IPS-20b (cell line): ENCODE measurements around the gene CHP2.

ENCODE experiments used
- H3K27ac ChIP-seq: one replicate; pipeline ENCODE4 v1.5.1; 2013; ENCODE audit warnings: low read length
- H3K27me3 ChIP-seq: 2 replicates; pipeline ENCODE4 v1.6.1; 2013; ENCODE audit warnings: mild to moderate bottlenecking, low read length, inconsistent platforms; ENCODE audit not compliant: insufficient read depth
- H3K36me3 ChIP-seq: 2 replicates; pipeline ENCODE4 v1.6.1; 2013; ENCODE audit warnings: low read depth, mild to moderate bottlenecking, inconsistent platforms, low read length, moderate library complexity; ENCODE audit not compliant: insufficient read depth
- H3K4me1 ChIP-seq: 2 replicates; pipeline ENCODE4 v1.6.1; 2013; ENCODE audit warnings: mild to moderate bottlenecking, control low read depth, inconsistent platforms, low read length, moderate library complexity; ENCODE audit not compliant: insufficient read depth
- H3K4me3 ChIP-seq: 2 replicates; pipeline ENCODE4 v1.5.1; 2013; ENCODE audit warnings: mild to moderate bottlenecking, low read length, inconsistent platforms
- H3K9ac ChIP-seq: 2 replicates; pipeline ENCODE4 v1.6.1; 2013; ENCODE audit warnings: low read depth, mild to moderate bottlenecking, inconsistent platforms, low read length, moderate library complexity
- H3K9me3 ChIP-seq: 2 replicates; pipeline ENCODE4 v1.6.1; 2013; ENCODE audit warnings: mild to moderate bottlenecking, low read depth, low read length, inconsistent platforms; ENCODE audit not compliant: insufficient read depth

Gene CHP2

GRCh38 chr16:23784811-23785447, 30.1 kb downstream of the CHP2 start:
- Histone ChIP-seq H3K4me3 (no peak overlapping the region), H3K9ac (no peak overlapping the region), H3K9me3 (no peaks in the 10 kb centered on the region), H3K4me1 (peaks cover 11% of the 10 kb centered on the region; the same call in 1 of the 2 replicates), H3K27me3 (no peaks in the 10 kb centered on the region; the same call in 1 of the 2 replicates), H3K36me3 (no peaks in the 10 kb centered on the region), H3K27ac (no peak overlapping the region)

- Histone ChIP-seq H3K27me3 (no peaks in the 10 kb centered on the region; the same call in 1 of the 2 replicates), H3K27ac (no peak overlapping the region), H3K9me3 (no peaks in the 10 kb centered on the region), H3K9ac (peak overlapping the region; percentile 73; the same call in 1 of the 2 replicates), H3K4me1 (peaks cover 14% of the 10 kb centered on the region; the same call in 1 of the 2 replicates), H3K36me3 (no peaks in the 10 kb centered on the region), H3K4me3 (no peak overlapping the region)
These were observed 31.0 kb downstream of the CHP2 start for GRCh38 chr16:23785842-23786241.

GRCh38 chr16:23786964-23787561, 32.2 kb downstream of the CHP2 start:
- Histone ChIP-seq H3K4me3 (peak overlapping the region; percentile 49; the same call in 1 of the 2 replicates), H3K27me3 (no peaks in the 10 kb centered on the region; the same call in 1 of the 2 replicates), H3K9me3 (no peaks in the 10 kb centered on the region), H3K4me1 (peaks cover 14% of the 10 kb centered on the region; the same call in 1 of the 2 replicates), H3K9ac (peak overlapping the region; percentile 73), H3K27ac (peak overlapping the region; percentile 75), H3K36me3 (no peaks in the 10 kb centered on the region)

GRCh38 chr16:23788685-23789084, 33.9 kb downstream of the CHP2 start:
- peaks cover 14% of the 10 kb centered on the region; the same call in 1 of the 2 replicates for H3K4me1 ChIP-seq
- no peaks in the 10 kb centered on the region; the same call in 1 of the 2 replicates for H3K27me3 ChIP-seq
- no peak overlapping the region for H3K9ac ChIP-seq
- no peak overlapping the region for H3K4me3 ChIP-seq
- H3K9me3 ChIP-seq = no peaks in the 10 kb centered on the region
- H3K36me3 ChIP-seq = no peaks in the 10 kb centered on the region
- H3K27ac ChIP-seq = no peak overlapping the region

GRCh38 chr16:23795378-23795777, 40.6 kb downstream of the CHP2 start:
- H3K9me3 ChIP-seq = no peaks in the 10 kb centered on the region
- H3K27me3 ChIP-seq = no peaks in the 10 kb centered on the region
- H3K36me3 ChIP-seq = no peaks in the 10 kb centered on the region
- peaks cover 8% of the 10 kb centered on the region; the same call in 1 of the 2 replicates for H3K4me1 ChIP-seq
- no peak overlapping the region for H3K4me3 ChIP-seq
- no peak overlapping the region for H3K9ac ChIP-seq
- no peak overlapping the region for H3K27ac ChIP-seq

- H3K27ac ChIP-seq = no peak overlapping the region
- no peak overlapping the region for H3K9ac ChIP-seq
- H3K36me3 ChIP-seq = no peaks in the 10 kb centered on the region
- peaks cover 5% of the 10 kb centered on the region; the same call in 1 of the 2 replicates for H3K4me1 ChIP-seq
- H3K27me3 ChIP-seq = no peaks in the 10 kb centered on the region
- H3K4me3 ChIP-seq = no peak overlapping the region
- H3K9me3 ChIP-seq = no peaks in the 10 kb centered on the region
These were observed 42.1 kb downstream of the CHP2 start for GRCh38 chr16:23796941-23797340.

- H3K4me3 ChIP-seq = no peak overlapping the region
- no peaks in the 10 kb centered on the region for H3K9me3 ChIP-seq
- H3K36me3 ChIP-seq = no peaks in the 10 kb centered on the region
- H3K4me1 ChIP-seq = peaks cover under 1% of the 10 kb centered on the region; the same call in 1 of the 2 replicates
- no peak overlapping the region for H3K9ac ChIP-seq
- no peaks in the 10 kb centered on the region for H3K27me3 ChIP-seq
- H3K27ac ChIP-seq = no peak overlapping the region
These were observed 46.6 kb downstream of the CHP2 start for GRCh38 chr16:23801378-23801777.

GRCh38 chr16:23802776-23803175, 48.0 kb downstream of the CHP2 start:
- Histone ChIP-seq H3K9ac (no peak overlapping the region), H3K9me3 (no peaks in the 10 kb centered on the region), H3K4me1 (no peaks in the 10 kb centered on the region), H3K4me3 (no peak overlapping the region), H3K36me3 (no peaks in the 10 kb centered on the region), H3K27ac (no peak overlapping the region), H3K27me3 (no peaks in the 10 kb centered on the region; the same call in 1 of the 2 replicates)

GRCh38 chr16:23803591-23804123, 48.8 kb downstream of the CHP2 start:
- Histone ChIP-seq H3K4me3 (no peak overlapping the region), H3K9ac (no peak overlapping the region), H3K27me3 (no peaks in the 10 kb centered on the region; the same call in 1 of the 2 replicates), H3K36me3 (no peaks in the 10 kb centered on the region), H3K4me1 (no peaks in the 10 kb centered on the region), H3K27ac (no peak overlapping the region), H3K9me3 (no peaks in the 10 kb centered on the region)

- H3K27me3 ChIP-seq = no peaks in the 10 kb centered on the region; the same call in 1 of the 2 replicates
- no peaks in the 10 kb centered on the region for H3K36me3 ChIP-seq
- H3K9ac ChIP-seq = no peak overlapping the region
- H3K4me3 ChIP-seq = no peak overlapping the region
- H3K9me3 ChIP-seq = no peaks in the 10 kb centered on the region
- H3K27ac ChIP-seq = no peak overlapping the region
- no peaks in the 10 kb centered on the region for H3K4me1 ChIP-seq
These were observed 52.2 kb downstream of the CHP2 start for GRCh38 chr16:23807028-23807427.
